Nephron (organoid): ENCODE results near the gene CNOT4.

ENCODE experiments used
- H3K27ac Mint-ChIP-seq, 3 experiments: 2 replicates each; pipeline ENCODE4 v1.8.0; 2020; ENCODE audit warnings: mixed read lengths in 3 of 3, mild to moderate bottlenecking in 2 of 3, moderate library complexity in 1 of 3
- H3K27me3 Mint-ChIP-seq: 2 replicates; pipeline ENCODE4 v1.8.0; 2021; ENCODE audit warnings: low read depth, mild to moderate bottlenecking, moderate library complexity, mixed read lengths
- H3K36me3 Mint-ChIP-seq: 2 replicates; pipeline ENCODE4 v1.8.0; 2020; ENCODE audit warnings: low read depth, mixed read lengths
- H3K4me1 Mint-ChIP-seq: 2 replicates; pipeline ENCODE4 v1.8.0; 2020; ENCODE audit warnings: mixed read lengths
- H3K4me3 Mint-ChIP-seq, 3 experiments: 2 replicates each; pipeline ENCODE4 v1.8.0; 2020; ENCODE audit warnings: mild to moderate bottlenecking in 3 of 3, mixed read lengths in 3 of 3, moderate library complexity in 2 of 3
- H3K9me3 Mint-ChIP-seq: 2 replicates; pipeline ENCODE4 v1.8.0; 2020; ENCODE audit warnings: mixed read lengths
- TF ChIP-seq, protein P1 (sequence below), 3 experiments: fragments of 200-600 bp; sonication (generic); IDR thresholded peaks; one replicate each; pipeline ENCODE4 v1.5.0; 2021; ENCODE audit warnings: antibody characterized with exemption in 3 of 3; ENCODE audit not compliant: unreplicated experiment in 3 of 3

The CNOT4 gene

DNA sequence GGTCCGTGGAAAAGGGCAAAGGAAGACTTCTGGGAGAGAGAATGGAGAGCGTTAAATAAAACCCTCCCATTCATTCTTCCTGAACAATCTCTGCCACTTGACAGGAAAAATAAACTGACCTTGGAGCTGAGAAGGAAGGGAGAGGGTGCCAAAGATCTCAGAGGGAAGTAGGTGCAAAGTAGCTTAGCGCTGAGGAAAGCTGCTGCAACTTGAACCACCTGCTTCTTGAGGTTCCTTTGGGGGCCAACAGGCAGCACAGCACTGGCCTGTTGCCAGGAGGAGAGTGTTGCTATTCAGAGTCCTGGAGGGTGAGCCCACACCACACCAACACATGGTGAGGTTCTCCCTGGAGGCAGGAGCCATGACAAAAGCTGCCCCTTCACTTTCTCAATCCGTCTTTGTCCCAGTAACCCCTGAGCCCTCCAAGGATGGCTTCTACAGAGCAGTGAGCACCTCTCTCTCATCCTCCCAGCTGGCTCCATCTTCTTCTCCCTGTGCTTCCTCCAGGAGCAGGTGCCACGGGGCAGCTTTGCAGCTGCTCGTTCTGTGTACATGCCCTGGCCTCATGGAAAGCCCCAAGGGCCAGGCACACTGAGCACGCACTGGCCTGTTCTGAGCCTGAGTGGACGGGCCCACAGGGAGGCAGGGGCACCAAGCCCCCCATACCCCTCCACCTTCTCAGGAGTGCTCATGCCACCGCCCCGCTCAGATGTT, 174.9 kb downstream of the CNOT4 start:
- H3K4me3 Mint-ChIP-seq: no peak overlapping the region
- H3K27ac Mint-ChIP-seq: no peak overlapping the region
- no peaks in the 10 kb centered on the region for H3K36me3 Mint-ChIP-seq

DNA sequence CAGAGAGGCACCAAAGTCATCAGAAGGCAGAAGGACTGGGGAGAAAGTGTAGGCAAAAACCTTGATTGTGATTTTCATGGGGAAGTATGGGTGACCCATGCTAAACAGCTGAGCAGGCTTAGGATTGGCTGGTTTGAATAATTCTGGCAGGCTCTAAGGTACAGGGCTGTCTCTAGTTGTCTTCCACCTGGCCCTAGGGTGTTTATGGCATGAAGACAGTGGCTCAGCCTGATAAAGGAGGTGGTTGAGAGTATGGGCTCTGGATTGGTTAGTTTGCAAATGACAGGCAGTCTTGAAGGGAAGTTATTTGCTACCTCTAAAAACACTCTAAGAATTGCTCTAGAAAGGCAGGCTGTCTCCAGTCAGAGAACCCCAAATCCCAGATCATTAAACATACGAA, 176.0 kb downstream of the CNOT4 start:
- no peak overlapping the region for H3K27ac Mint-ChIP-seq
- TF ChIP-seq, protein P1, sequence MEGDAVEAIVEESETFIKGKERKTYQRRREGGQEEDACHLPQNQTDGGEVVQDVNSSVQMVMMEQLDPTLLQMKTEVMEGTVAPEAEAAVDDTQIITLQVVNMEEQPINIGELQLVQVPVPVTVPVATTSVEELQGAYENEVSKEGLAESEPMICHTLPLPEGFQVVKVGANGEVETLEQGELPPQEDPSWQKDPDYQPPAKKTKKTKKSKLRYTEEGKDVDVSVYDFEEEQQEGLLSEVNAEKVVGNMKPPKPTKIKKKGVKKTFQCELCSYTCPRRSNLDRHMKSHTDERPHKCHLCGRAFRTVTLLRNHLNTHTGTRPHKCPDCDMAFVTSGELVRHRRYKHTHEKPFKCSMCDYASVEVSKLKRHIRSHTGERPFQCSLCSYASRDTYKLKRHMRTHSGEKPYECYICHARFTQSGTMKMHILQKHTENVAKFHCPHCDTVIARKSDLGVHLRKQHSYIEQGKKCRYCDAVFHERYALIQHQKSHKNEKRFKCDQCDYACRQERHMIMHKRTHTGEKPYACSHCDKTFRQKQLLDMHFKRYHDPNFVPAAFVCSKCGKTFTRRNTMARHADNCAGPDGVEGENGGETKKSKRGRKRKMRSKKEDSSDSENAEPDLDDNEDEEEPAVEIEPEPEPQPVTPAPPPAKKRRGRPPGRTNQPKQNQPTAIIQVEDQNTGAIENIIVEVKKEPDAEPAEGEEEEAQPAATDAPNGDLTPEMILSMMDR (IDR thresholded peaks at IDR 0.05; ENCODE audit: unreplicated experiment in 3 of 3): no peak
- H3K27me3 Mint-ChIP-seq: peaks cover 9% of the 10 kb centered on the region
- no peaks in the 10 kb centered on the region for H3K36me3 Mint-ChIP-seq
- H3K9me3 Mint-ChIP-seq: no peaks in the 10 kb centered on the region
- peaks cover 9% of the 10 kb centered on the region for H3K4me1 Mint-ChIP-seq
- H3K4me3 Mint-ChIP-seq: no peak overlapping the region

More for the DNA sequence above, 174.9 kb downstream of the CNOT4 start:
- TF ChIP-seq, protein P1 (IDR thresholded peaks at IDR 0.05; ENCODE audit: unreplicated experiment in 3 of 3): no peak
- H3K4me1 Mint-ChIP-seq: peaks cover 9% of the 10 kb centered on the region
- H3K9me3 Mint-ChIP-seq: no peaks in the 10 kb centered on the region
- H3K27me3 Mint-ChIP-seq: peaks cover 12% of the 10 kb centered on the region

DNA sequence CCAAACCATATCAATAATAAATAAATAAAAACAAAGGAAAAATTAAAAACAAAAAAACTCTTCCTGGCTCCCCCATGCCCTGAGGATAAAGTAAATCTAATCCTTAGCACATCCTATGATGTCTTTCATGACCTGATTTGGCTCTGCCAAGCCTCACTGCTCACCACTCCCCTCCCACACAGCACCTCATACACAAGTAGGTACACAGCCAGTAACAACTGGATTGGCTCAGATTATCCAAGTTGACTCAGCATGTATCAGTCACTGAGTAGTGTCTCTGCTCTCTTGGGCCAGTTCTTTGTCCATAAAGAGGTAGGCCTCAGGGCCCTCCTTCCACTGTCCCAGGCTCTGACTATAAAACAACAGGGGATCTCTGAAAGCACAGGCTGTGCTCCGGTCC, 176.7 kb downstream of the CNOT4 start:
- Mint-ChIP-seq H3K9me3 (no peaks in the 10 kb centered on the region), H3K4me1 (peaks cover 9% of the 10 kb centered on the region), H3K27ac (no peak overlapping the region), H3K27me3 (peaks cover 9% of the 10 kb centered on the region), H3K4me3 (no peak overlapping the region), H3K36me3 (no peaks in the 10 kb centered on the region)
- TF ChIP-seq, protein P1 (IDR thresholded peaks at IDR 0.05; ENCODE audit: unreplicated experiment in 3 of 3): no peak

DNA sequence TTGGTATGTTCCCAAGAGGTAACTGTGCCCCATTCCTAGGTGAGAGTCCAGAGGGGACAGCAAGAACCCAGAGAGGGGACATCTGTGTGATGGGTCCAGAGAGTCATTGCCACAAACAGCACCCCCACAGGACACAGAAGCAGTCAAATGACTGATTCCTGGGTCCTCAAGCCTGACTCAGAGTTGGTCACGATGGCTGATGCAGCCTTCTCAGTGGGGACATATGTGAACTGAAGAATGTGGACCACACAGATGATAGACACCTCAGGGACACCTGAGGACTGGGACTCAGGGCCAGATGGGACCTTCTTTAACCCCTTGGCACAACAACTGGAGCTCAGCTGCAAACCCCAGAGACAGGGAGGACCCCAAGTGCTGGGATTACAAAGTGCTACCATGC, 179.8 kb downstream of the CNOT4 start:
- H3K36me3 Mint-ChIP-seq: no peaks in the 10 kb centered on the region
- peaks cover 9% of the 10 kb centered on the region for H3K27me3 Mint-ChIP-seq
- peaks cover 16% of the 10 kb centered on the region for H3K4me1 Mint-ChIP-seq
- H3K4me3 Mint-ChIP-seq: no peak overlapping the region
- no peaks in the 10 kb centered on the region for H3K9me3 Mint-ChIP-seq
- H3K27ac Mint-ChIP-seq: no peak overlapping the region
- TF ChIP-seq, protein P1 (IDR thresholded peaks at IDR 0.05; ENCODE audit: unreplicated experiment in 3 of 3): no peak

DNA sequence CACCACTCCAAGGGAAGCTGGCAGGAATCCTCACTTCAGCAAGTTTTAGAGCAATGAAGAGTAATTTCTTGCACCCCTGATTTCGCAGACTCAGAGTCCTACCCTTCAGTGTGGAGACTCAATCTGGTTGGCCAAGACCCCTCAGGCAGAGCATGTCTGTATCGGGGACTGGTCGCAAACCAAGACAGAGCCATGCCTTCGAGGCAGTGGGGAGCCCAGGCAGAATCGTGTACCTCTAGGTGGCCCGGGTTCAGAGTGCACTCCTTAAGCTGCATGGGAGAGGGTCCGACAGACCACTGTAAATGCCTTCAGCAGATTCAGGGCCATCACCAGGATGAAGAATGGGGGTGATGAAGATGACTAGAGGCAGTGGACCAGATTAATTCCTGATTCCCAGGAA, 181.4 kb downstream of the CNOT4 start:
- H3K36me3 Mint-ChIP-seq: no peaks in the 10 kb centered on the region
- H3K4me3 Mint-ChIP-seq: no peak overlapping the region
- TF ChIP-seq, protein P1 (IDR thresholded peaks at IDR 0.05; ENCODE audit: unreplicated experiment in 3 of 3): no peak
- H3K9me3 Mint-ChIP-seq: no peaks in the 10 kb centered on the region
- H3K4me1 Mint-ChIP-seq: peaks cover 14% of the 10 kb centered on the region
- peaks cover 9% of the 10 kb centered on the region for H3K27me3 Mint-ChIP-seq
- H3K27ac Mint-ChIP-seq: no peak overlapping the region

DNA sequence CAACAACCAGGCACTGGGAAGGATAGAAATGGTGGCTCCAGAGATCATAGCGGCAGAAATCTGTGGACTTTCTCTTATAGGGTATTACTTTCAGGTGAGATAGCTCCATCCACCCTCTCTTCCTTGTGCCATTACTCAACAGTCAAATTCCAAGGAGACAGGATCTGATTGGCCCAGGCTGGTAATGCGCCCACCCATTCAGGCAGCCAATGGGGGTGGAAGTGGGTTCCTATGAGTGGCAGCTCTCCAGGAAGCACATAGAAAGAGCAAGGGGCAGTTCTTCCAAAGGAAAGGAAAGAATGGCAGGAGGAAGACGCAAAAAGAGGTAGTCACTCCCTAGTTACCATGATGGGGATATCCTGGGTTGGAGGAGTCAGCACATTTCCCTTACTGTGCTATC, 181.8 kb downstream of the CNOT4 start:
- Mint-ChIP-seq H3K4me1 (peaks cover 18% of the 10 kb centered on the region), H3K9me3 (no peaks in the 10 kb centered on the region), H3K36me3 (no peaks in the 10 kb centered on the region), H3K4me3 (no peak overlapping the region), H3K27ac (no peak overlapping the region), H3K27me3 (peaks cover 9% of the 10 kb centered on the region)
- TF ChIP-seq, protein P1 (IDR thresholded peaks at IDR 0.05; ENCODE audit: unreplicated experiment in 3 of 3): no peak
